PFSK-1 (cell line): ENCODE measurements around the gene MN1.

Experiments
- POLR2AphosphoS5 ChIP-seq: IDR thresholded peaks from 2 replicates; pipeline ENCODE4 v1.6.1; 2012; ENCODE audit warnings: low read depth, mild to moderate bottlenecking, control low read depth, low read length, moderate library complexity
- SIN3A ChIP-seq: IDR thresholded peaks from 2 replicates; pipeline ENCODE4 v1.6.1; 2012; ENCODE audit warnings: mild to moderate bottlenecking, low read length, moderate library complexity, borderline replicate concordance; ENCODE audit not compliant: insufficient read depth
- TAF1 ChIP-seq: IDR thresholded peaks from 2 replicates; pipeline ENCODE4 v1.6.1; 2012; ENCODE audit warnings: low read length, control low read depth, borderline replicate concordance; ENCODE audit not compliant: insufficient read depth
- TF ChIP-seq, protein P1 (sequence below), 2 experiments: IDR thresholded peaks; 2 replicates each; pipeline versions ENCODE4 v1.6.1 to v1.8.0; 2011 to 2012; ENCODE audit warnings: low read depth in 2 of 2, low read length in 2 of 2, control low read depth in 1 of 2, inconsistent platforms in 1 of 2, mild to moderate bottlenecking in 1 of 2, moderate library complexity in 1 of 2; ENCODE audit not compliant: insufficient read depth in 1 of 2

DNA sequence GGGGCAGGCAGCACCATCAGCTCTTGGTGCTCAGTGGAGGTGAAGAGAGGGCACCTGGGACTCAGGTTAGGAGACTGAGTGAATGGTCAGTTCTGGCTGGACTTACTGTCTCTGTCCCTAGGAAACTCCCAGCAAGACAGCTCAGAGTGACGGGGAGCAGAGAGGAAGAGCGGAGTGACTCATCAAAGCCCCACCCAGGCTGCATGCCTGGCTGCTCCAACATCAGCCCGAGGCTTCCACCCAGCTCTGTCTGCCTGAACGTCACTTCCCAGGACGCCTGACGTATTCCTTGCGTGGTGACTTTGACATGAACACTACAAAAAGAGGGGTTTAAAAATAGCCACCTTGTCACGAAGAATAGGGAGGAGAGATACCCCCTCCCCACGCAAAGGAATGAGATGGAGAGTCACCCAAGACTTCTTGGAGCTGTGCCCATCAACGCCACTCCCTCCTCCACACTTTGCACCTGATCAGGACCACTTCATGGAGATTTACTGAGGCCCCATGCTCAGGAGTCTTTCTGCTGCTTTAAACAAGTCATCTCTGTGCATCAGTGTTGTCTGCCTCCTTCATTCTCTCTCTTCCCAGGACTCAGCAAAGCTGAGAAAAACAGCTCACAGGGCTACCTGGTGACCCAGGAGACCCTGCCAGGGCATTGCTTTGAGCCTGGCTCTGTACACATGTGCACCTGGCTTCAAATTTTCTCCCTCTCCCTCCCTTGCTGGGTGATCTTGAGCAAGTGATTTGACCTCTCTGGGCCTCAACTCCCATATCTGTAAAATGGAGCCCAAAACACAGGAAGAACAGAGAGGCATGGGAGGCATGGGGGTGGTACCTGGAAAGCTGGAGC lies 83.1 kb downstream of the MN1 start:
- TF ChIP-seq POLR2AphosphoS5, result peak; percentile 39; the same call in 1 of the 2 replicates
- no peak for TF ChIP-seq TAF1
- no peak for TF ChIP-seq SIN3A
- TF ChIP-seq, protein P1, sequence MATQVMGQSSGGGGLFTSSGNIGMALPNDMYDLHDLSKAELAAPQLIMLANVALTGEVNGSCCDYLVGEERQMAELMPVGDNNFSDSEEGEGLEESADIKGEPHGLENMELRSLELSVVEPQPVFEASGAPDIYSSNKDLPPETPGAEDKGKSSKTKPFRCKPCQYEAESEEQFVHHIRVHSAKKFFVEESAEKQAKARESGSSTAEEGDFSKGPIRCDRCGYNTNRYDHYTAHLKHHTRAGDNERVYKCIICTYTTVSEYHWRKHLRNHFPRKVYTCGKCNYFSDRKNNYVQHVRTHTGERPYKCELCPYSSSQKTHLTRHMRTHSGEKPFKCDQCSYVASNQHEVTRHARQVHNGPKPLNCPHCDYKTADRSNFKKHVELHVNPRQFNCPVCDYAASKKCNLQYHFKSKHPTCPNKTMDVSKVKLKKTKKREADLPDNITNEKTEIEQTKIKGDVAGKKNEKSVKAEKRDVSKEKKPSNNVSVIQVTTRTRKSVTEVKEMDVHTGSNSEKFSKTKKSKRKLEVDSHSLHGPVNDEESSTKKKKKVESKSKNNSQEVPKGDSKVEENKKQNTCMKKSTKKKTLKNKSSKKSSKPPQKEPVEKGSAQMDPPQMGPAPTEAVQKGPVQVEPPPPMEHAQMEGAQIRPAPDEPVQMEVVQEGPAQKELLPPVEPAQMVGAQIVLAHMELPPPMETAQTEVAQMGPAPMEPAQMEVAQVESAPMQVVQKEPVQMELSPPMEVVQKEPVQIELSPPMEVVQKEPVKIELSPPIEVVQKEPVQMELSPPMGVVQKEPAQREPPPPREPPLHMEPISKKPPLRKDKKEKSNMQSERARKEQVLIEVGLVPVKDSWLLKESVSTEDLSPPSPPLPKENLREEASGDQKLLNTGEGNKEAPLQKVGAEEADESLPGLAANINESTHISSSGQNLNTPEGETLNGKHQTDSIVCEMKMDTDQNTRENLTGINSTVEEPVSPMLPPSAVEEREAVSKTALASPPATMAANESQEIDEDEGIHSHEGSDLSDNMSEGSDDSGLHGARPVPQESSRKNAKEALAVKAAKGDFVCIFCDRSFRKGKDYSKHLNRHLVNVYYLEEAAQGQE (IDR thresholded peaks at IDR 0.05; ENCODE audit: insufficient read depth in 1 of 2, low read depth in 2 of 2, low read length in 2 of 2), result no peak
